Adipocyte (in vitro differentiated cells): Measurements from ENCODE around the gene LOXL1.
A peak's percentile ranks its signal among the peaks of the same experiment; 100 is the strongest.

Experiments
- DNase-seq: peaks from one replicate; pipeline ENCODE4 v3.0.0-alpha.2; 2015; ENCODE audit warnings: low read depth
- H3K27me3 ChIP-seq: replicated peaks from 2 replicates; pipeline ENCODE4 v1.7.0; 2013; ENCODE audit warnings: mild to moderate bottlenecking, low read length, moderate library complexity; ENCODE audit not compliant: control insufficient read depth, insufficient read depth
- H3K36me3 ChIP-seq: 2 replicates; pipeline ENCODE4 v1.7.0; 2013; ENCODE audit warnings: low read length, mild to moderate bottlenecking, moderate library complexity; ENCODE audit not compliant: control insufficient read depth, insufficient read depth, severe bottlenecking
- H3K4me1 ChIP-seq: 2 replicates; pipeline ENCODE4 v1.7.0; 2013; ENCODE audit warnings: mild to moderate bottlenecking, low read length, moderate library complexity; ENCODE audit not compliant: control insufficient read depth, insufficient read depth
- H3K4me3 ChIP-seq: 2 replicates; pipeline ENCODE4 v1.7.0; 2013; ENCODE audit warnings: mild to moderate bottlenecking, low read length, moderate library complexity
- H3K9ac ChIP-seq: 2 replicates; pipeline ENCODE4 v1.7.0; 2013; ENCODE audit warnings: mild to moderate bottlenecking, low read length, moderate library complexity
- H3K9me3 ChIP-seq: 2 replicates; pipeline ENCODE4 v1.7.0; 2013; ENCODE audit warnings: mild to moderate bottlenecking, low read length, moderate library complexity; ENCODE audit not compliant: control insufficient read depth

LOXL1 gene

GRCh38 chr15:73952171-73952912 lies 26.1 kb downstream of the LOXL1 start:
- Histone ChIP-seq H3K27me3 (no peaks in the 10 kb centered on the region), H3K36me3 (peaks cover 28% of the 10 kb centered on the region), H3K9ac (peak overlapping the region; percentile 81), H3K9me3 (no peaks in the 10 kb centered on the region), H3K4me3 (no peak overlapping the region), H3K4me1 (peaks cover 44% of the 10 kb centered on the region)
- no peak for DNase-seq

DNA sequence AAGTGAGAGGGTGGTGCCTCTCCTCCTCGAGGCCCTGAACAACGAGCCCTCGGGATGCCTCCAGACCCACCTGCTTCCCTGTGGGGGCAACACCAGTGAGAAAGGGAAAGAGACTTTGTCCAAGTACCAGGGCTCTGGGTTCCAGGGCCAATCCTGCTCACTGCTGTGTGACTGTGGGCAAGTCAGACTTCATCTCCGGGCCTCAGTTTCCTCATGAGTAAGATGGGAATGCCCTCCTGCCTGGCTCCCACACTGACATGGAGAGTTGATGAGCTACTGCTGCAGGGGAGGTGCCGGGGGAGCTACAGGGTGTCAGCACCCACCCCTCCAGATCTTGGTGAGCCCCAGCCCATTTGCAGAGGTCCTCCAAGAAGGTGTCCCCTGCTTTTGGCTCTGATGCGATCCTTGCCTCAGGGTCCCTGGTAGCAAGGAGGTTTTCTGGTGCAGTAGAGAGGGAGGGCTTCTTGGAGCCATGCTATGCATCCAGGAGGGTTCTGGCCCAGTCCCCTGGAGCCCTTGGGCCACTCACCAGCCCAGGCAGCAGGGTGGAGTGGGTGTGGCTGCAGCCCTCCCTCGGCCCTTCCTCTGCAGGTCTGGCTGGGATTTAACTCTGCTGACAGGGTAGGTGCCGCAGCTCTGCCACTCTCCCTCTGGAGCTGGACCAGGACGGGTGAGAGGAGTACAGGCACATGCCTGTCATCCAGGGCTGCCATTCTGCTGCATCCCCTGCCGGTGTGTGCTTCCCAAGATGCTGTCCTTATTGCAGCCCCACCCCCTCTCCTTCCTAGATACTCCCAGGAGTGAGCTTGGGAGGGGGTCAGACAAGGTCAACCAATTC lies 26.9 kb downstream of the LOXL1 start:
- Histone ChIP-seq H3K9me3 (no peaks in the 10 kb centered on the region), H3K4me1 (peaks cover 47% of the 10 kb centered on the region), H3K27me3 (no peaks in the 10 kb centered on the region), H3K36me3 (peaks cover 20% of the 10 kb centered on the region), H3K4me3 (no peak overlapping the region), H3K9ac (peak overlapping the region; percentile 11)
- no peak for DNase-seq

GRCh38 chr15:73954188-73955145 lies 28.2 kb downstream of the LOXL1 start:
- DNase-seq = no peak
- peaks cover 7% of the 10 kb centered on the region for H3K36me3 ChIP-seq
- H3K27me3 ChIP-seq = no peaks in the 10 kb centered on the region
- no peaks in the 10 kb centered on the region for H3K9me3 ChIP-seq
- no peak overlapping the region for H3K4me3 ChIP-seq
- no peak overlapping the region for H3K9ac ChIP-seq
- peaks cover 51% of the 10 kb centered on the region for H3K4me1 ChIP-seq

- H3K36me3 ChIP-seq = no peaks in the 10 kb centered on the region
- peaks cover 48% of the 10 kb centered on the region for H3K4me1 ChIP-seq
- no peaks in the 10 kb centered on the region for H3K27me3 ChIP-seq
- H3K9me3 ChIP-seq = no peaks in the 10 kb centered on the region
- H3K4me3 ChIP-seq = no peak overlapping the region
- no peak overlapping the region for H3K9ac ChIP-seq
- no peak for DNase-seq
Observed at GRCh38 chr15:73955326-73955725, 29.1 kb downstream of the LOXL1 start.

DNA sequence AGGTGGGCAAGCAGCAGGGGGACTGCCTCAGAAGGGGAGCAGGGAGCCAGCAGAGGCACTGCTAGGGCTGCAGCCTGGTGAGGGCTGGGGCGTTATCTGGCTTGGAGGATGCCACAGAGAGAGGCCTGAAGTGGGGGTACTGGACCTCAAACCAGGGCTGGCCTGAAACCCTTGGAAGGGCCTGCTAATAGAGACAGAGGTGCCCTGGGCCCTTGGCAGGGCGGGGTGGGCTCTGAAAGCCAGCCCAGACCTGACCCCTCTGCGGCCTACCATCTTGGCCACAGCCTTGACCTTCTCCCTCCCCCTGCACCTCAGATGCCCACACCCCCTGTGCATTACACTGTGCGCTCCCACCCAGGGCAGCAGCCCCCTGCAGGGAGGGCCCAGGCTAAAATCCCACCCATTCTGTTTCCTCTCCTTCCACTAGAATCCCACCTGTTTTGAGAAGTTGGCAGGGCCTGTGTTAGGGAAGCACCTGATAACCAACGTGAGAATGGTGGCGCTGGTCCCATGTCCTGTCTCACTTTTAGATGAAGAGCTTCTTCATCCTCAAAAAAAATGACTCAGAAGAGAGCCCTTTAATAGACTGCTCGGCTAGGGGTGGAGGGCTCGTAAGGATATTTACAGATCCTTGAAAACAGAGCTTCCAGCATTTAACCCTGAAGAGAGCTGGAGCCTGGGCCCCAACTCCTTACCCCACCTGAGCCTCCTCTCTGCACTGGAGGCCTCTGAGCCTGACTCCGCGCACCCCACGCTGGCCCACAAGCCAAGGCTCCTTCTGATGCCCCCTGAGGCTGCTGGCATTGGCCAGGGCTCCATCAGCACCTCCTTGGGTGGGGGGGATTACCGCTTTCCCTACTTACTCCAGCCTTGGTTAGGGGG lies 29.8 kb downstream of the LOXL1 start:
- no peak for DNase-seq
- Histone ChIP-seq H3K36me3 (no peaks in the 10 kb centered on the region), H3K4me3 (no peak overlapping the region), H3K9ac (peak overlapping the region; percentile 22), H3K4me1 (peaks cover 41% of the 10 kb centered on the region), H3K9me3 (no peaks in the 10 kb centered on the region), H3K27me3 (no peaks in the 10 kb centered on the region)

DNA sequence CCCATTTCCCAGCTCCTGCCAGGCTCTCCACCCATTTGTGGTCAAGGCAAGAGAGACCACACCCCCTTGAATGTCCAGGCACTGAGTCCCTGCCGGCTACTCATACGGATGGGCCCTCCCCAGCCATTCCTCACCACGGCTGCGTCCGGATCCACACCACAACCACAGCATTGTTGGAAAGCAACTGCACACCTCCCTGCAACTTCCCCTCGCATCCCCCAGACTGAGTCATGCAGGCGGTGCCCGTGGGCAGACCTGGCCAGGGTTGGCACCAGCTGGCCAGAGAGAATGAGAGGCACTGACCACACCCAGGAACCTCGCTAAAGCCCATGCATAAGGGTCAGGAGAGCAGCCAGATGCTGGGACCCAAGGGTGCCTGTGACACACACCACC lies 30.5 kb downstream of the LOXL1 start:
- peaks cover 37% of the 10 kb centered on the region for H3K4me1 ChIP-seq
- no peaks in the 10 kb centered on the region for H3K27me3 ChIP-seq
- H3K4me3 ChIP-seq = no peak overlapping the region
- H3K9me3 ChIP-seq = no peaks in the 10 kb centered on the region
- H3K9ac ChIP-seq = no peak overlapping the region
- no peaks in the 10 kb centered on the region for H3K36me3 ChIP-seq
- DNase-seq = peak; percentile 81

DNA sequence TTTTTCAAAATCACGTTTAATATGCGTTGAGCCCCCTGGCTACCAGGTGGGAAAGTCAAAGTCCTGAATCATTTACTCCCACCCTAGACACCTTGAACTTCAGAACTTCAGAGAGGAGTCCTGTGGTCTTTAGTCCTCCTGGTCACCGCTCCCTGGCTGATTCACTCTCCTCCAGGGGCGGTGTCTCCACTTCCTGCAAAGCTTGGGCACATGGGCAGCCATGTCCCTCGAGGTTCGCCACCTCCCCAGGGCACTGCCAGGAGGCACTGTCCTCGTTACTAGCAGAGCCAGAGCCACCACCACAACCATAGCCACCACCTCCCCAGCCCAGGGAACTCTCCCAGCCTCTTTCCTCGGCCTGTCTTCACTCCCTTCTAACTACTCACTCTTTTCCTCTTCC lies 31.0 kb downstream of the LOXL1 start:
- DNase-seq = no peak
- Histone ChIP-seq H3K27me3 (no peaks in the 10 kb centered on the region), H3K9me3 (no peaks in the 10 kb centered on the region), H3K9ac (no peak overlapping the region), H3K36me3 (no peaks in the 10 kb centered on the region), H3K4me3 (no peak overlapping the region), H3K4me1 (peaks cover 31% of the 10 kb centered on the region)

DNA sequence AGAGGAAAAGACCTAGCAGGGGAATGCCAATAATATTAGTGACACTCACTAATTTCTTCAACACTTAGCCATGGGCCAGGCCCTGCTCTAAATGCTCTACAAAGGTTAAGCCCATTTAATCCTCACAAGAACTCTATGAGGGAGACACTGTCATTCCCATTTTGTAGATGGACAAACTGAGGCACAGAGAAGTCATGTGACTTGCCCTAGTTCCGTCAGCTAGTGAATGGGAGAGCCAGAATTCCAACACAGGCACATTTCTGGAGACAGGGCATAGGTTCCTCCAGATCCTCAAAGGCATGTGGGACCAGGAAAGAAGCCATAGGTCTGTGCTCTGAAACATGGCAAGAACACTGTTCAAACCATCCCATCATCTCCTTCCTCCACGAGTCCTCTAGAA lies 31.5 kb downstream of the LOXL1 start:
- no peak for DNase-seq
- no peak overlapping the region for H3K4me3 ChIP-seq
- no peak overlapping the region for H3K9ac ChIP-seq
- peaks cover 28% of the 10 kb centered on the region for H3K4me1 ChIP-seq
- no peaks in the 10 kb centered on the region for H3K27me3 ChIP-seq
- no peaks in the 10 kb centered on the region for H3K36me3 ChIP-seq
- H3K9me3 ChIP-seq = no peaks in the 10 kb centered on the region

DNA sequence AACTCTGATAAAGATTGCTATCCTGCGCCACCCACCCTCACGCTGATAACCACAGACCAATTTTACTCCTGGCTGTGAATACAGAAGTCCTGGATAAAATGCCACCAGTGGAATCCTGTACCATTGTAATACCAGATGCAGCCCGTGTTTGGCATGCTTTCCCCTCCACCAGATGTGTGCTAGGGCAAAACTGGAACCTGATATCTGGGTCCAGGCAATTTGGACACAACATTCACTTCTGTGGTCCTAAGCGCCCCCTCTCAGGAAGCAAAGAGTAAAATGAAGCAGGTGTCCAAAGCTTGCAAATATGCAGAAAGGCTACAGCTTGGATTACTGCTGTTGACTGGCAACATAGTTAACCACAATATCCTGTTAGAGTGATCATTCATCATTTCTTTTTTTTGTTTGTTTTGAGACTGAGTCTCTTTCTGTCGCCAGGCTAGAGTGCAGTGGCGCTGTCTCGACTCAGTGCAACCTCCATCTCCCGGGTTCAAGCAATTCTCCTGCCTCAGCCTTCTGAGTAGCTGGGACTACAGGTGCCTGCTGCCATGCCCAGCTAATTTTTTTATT lies 32.8 kb downstream of the LOXL1 start:
- Histone ChIP-seq H3K9me3 (no peaks in the 10 kb centered on the region), H3K4me3 (no peak overlapping the region), H3K27me3 (no peaks in the 10 kb centered on the region), H3K9ac (no peak overlapping the region), H3K4me1 (peaks cover 21% of the 10 kb centered on the region), H3K36me3 (no peaks in the 10 kb centered on the region)
- DNase-seq = peak; percentile 56

- Histone ChIP-seq H3K27me3 (no peaks in the 10 kb centered on the region), H3K9me3 (no peaks in the 10 kb centered on the region), H3K9ac (no peak overlapping the region), H3K4me3 (no peak overlapping the region), H3K4me1 (peaks cover 21% of the 10 kb centered on the region), H3K36me3 (no peaks in the 10 kb centered on the region)
- no peak for DNase-seq
Observed at GRCh38 chr15:73959801-73960200, 33.5 kb downstream of the LOXL1 start.
